PC-9 (cell line): Measurements from ENCODE around the gene CAMK2B.

ENCODE experiments used
- EZH2 ChIP-seq: fragments of 200-600 bp; sonication (generic); IDR thresholded peaks from 2 replicates; pipeline ENCODE4 v1.8.0; 2017; ENCODE audit warnings: antibody characterized with exemption, low read depth
- TF ChIP-seq, protein P1 (sequence below): fragments of 200-600 bp; sonication (generic); conservative IDR thresholded peaks from 2 replicates; pipeline ENCODE4 v1.6.1; 2017; ENCODE audit warnings: mixed run types, antibody characterized with exemption, mild to moderate bottlenecking, moderate library complexity

DNA sequence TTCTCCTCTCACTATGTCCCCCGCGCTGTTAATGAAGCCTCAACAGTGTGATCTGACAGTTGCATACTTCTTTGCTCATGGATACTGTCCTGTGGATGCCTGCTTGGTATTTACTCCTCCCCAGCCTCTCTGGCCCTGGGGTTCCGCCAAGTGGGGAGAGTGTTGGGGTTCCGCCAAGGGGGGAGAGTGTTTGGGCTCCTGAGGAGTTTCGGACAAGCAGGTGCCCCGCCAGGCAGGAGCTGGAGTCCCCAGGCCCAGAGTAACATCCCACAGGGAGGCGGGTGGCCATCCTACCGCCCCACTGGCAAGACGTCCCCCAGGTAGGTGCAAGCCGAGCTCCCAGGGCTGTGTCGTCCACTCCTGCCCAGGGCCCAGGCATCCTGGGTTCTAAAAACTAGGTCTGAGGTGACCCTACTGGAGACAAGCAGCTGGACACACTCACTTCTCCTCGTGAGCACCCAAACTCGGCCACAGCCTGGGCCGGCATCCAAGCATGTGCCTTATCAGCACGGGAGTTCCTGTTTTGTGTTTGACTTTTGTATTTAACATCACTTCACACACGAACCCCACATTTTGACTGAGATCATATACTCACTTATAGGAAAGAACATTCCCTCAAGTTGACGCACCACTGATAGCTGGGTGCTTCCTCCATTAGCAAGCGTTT, 34.2 kb downstream of the CAMK2B start:
- no peak for TF ChIP-seq EZH2
- TF ChIP-seq, protein P1, sequence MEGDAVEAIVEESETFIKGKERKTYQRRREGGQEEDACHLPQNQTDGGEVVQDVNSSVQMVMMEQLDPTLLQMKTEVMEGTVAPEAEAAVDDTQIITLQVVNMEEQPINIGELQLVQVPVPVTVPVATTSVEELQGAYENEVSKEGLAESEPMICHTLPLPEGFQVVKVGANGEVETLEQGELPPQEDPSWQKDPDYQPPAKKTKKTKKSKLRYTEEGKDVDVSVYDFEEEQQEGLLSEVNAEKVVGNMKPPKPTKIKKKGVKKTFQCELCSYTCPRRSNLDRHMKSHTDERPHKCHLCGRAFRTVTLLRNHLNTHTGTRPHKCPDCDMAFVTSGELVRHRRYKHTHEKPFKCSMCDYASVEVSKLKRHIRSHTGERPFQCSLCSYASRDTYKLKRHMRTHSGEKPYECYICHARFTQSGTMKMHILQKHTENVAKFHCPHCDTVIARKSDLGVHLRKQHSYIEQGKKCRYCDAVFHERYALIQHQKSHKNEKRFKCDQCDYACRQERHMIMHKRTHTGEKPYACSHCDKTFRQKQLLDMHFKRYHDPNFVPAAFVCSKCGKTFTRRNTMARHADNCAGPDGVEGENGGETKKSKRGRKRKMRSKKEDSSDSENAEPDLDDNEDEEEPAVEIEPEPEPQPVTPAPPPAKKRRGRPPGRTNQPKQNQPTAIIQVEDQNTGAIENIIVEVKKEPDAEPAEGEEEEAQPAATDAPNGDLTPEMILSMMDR, result no peak
